HG02840 (cell line): ENCODE results near the gene APOL2.
"Not testable (repeated sequence)": the region's sequence is repeated elsewhere in the genome, so short reads cannot be mapped to it uniquely, and the experiment has no call there.

Experiments
- ATAC-seq: cut with Tn5 transposase; IDR thresholded peaks from one replicate; pipeline ENCODE4 v1.9.1; 2021; ENCODE audit warnings: mild to moderate bottlenecking, moderate library complexity, moderate number of reproducible peaks; ENCODE audit not compliant: unreplicated experiment, low FRiP score

The APOL2 gene

GRCh38 chr22:36263216-36263673, 23.9 kb upstream of the APOL2 start:
- ATAC-seq: not testable (repeated sequence)

GRCh38 chr22:36262307-36262706, 23.0 kb upstream of the APOL2 start:
- not testable (repeated sequence) for ATAC-seq

GRCh38 chr22:36261675-36262074, 22.3 kb upstream of the APOL2 start:
- ATAC-seq: not testable (repeated sequence)

- ATAC-seq: no peak
These were observed 20.4 kb upstream of the APOL2 start for GRCh38 chr22:36259615-36260300.

- no peak for ATAC-seq
These were observed 19.6 kb upstream of the APOL2 start for GRCh38 chr22:36258701-36259614.

GRCh38 chr22:36257948-36258670, 18.8 kb upstream of the APOL2 start:
- ATAC-seq: no peak

GRCh38 chr22:36257308-36257707, 18.0 kb upstream of the APOL2 start:
- no peak for ATAC-seq

GRCh38 chr22:36256478-36256877, 17.2 kb upstream of the APOL2 start:
- no peak for ATAC-seq

GRCh38 chr22:36255572-36255971, 16.2 kb upstream of the APOL2 start:
- not testable (repeated sequence) for ATAC-seq

- no peak for ATAC-seq
These were observed 14.5 kb upstream of the APOL2 start for GRCh38 chr22:36253523-36254490.

GRCh38 chr22:36252754-36253522, 13.6 kb upstream of the APOL2 start, which contains the start of gene APOL1:
Gene APOL1, plus strand, starts transcription at chr22:36253133. Its CDS starts 1,823 bp downstream, at chr22:36254956.
- ATAC-seq: no peak

GRCh38 chr22:36251979-36252608, 12.8 kb upstream of the APOL2 start:
- ATAC-seq: not testable (repeated sequence)

GRCh38 chr22:36250292-36250960, 11.1 kb upstream of the APOL2 start:
- ATAC-seq: not testable (repeated sequence)

- ATAC-seq: no peak
These were observed 9.8 kb upstream of the APOL2 start for GRCh38 chr22:36249160-36249559.

- no peak for ATAC-seq
These were observed 8.6 kb upstream of the APOL2 start for GRCh38 chr22:36247955-36248354.

GRCh38 chr22:36246718-36247117, 7.4 kb upstream of the APOL2 start:
- ATAC-seq: no peak

- no peak for ATAC-seq
These were observed 6.6 kb upstream of the APOL2 start for GRCh38 chr22:36245805-36246356.
